Stimulated activated CD4-positive, alpha-beta T cell treated with anti-CD3 and anti-CD28 coated beads, Interleukin-12 subunit alpha, Interleukin-12 subunit beta, amount 100 ng/mL, for 4 hours (primary cell): ENCODE data around the gene GNPTAB.

ENCODE experiments used
- DNase-seq: peaks from one replicate; pipeline ENCODE4 v3.0.0-alpha.2; 2020

Gene GNPTAB

GRCh38 chr12:101802486-101802885 is 28.3 kb downstream of the GNPTAB start:
- DNase-seq, result no peak

GRCh38 chr12:101799774-101800173 is 31.0 kb downstream of the GNPTAB start:
- no peak for DNase-seq

- no peak for DNase-seq
Observed at GRCh38 chr12:101795786-101796185, 35.0 kb downstream of the GNPTAB start.

GRCh38 chr12:101795013-101795412 is 35.7 kb downstream of the GNPTAB start:
- DNase-seq, result no peak

GRCh38 chr12:101794574-101794973 is 36.2 kb downstream of the GNPTAB start:
- no peak for DNase-seq

- DNase-seq, result no peak
Observed at GRCh38 chr12:101793401-101793800, 37.4 kb downstream of the GNPTAB start.

- DNase-seq, result no peak
Observed at GRCh38 chr12:101792046-101792931, 38.5 kb downstream of the GNPTAB start.

- DNase-seq, result no peak
Observed at GRCh38 chr12:101789171-101789570, 41.6 kb downstream of the GNPTAB start.

GRCh38 chr12:101785671-101786070 is 45.1 kb downstream of the GNPTAB start:
- no peak for DNase-seq

- no peak for DNase-seq
Observed at GRCh38 chr12:101784376-101784775, 46.4 kb downstream of the GNPTAB start.

- DNase-seq, result no peak
Observed at GRCh38 chr12:101783838-101784237, 46.9 kb downstream of the GNPTAB start.

- no peak for DNase-seq
Observed at GRCh38 chr12:101783150-101783549, 47.6 kb downstream of the GNPTAB start.

- DNase-seq, result no peak
Observed at GRCh38 chr12:101782273-101782731, 48.5 kb downstream of the GNPTAB start.

GRCh38 chr12:101781834-101782233 is 48.9 kb downstream of the GNPTAB start:
- no peak for DNase-seq

GRCh38 chr12:101780599-101780998 is 50.2 kb downstream of the GNPTAB start:
- no peak for DNase-seq

GRCh38 chr12:101779626-101780025 is 51.1 kb downstream of the GNPTAB start:
- no peak for DNase-seq

GRCh38 chr12:101779200-101779599 is 51.6 kb downstream of the GNPTAB start:
- DNase-seq, result no peak

- DNase-seq, result no peak
Observed at GRCh38 chr12:101777978-101778377, 52.8 kb downstream of the GNPTAB start.

- DNase-seq, result no peak
Observed at GRCh38 chr12:101777485-101777884, 53.3 kb downstream of the GNPTAB start.

GRCh38 chr12:101775816-101776215 is 54.9 kb downstream of the GNPTAB start:
- no peak for DNase-seq

- DNase-seq, result peak; percentile 51
Observed at GRCh38 chr12:101773650-101774162, 57.1 kb downstream of the GNPTAB start.

GRCh38 chr12:101772012-101772775 is 58.6 kb downstream of the GNPTAB start:
- no peak for DNase-seq

- DNase-seq, result no peak
Observed at GRCh38 chr12:101769865-101770264, 60.9 kb downstream of the GNPTAB start.

GRCh38 chr12:101768781-101769180 is 62.0 kb downstream of the GNPTAB start:
- no peak for DNase-seq
